GM23338 (cell line): ENCODE results near the gene PRR14L.

Experiments
- CREB1 ChIP-seq: fragments of 250-450 bp; sonication (Bioruptor Pico); IDR thresholded peaks from 2 replicates; pipeline ENCODE4 v1.5.0; 2020; ENCODE audit warnings: low read depth, mild to moderate bottlenecking, moderate library complexity
- CTCF ChIP-seq, 2 experiments: fragments of 200-600 bp in 1 of 2; sonication (generic) in 1 of 2; conservative IDR thresholded peaks; 2 replicates each; pipeline versions ENCODE4 v1.5.1 to v1.6.1; 2016 to 2017; ENCODE audit warnings: antibody characterized with exemption in 2 of 2, low read depth in 2 of 2, mild to moderate bottlenecking in 2 of 2, moderate library complexity in 1 of 2
- EZH2phosphoT487 ChIP-seq: fragments of 200-600 bp; sonication (generic); IDR thresholded peaks from one replicate; pipeline ENCODE4 v1.8.1; 2018; ENCODE audit warnings: antibody characterized with exemption; ENCODE audit not compliant: unreplicated experiment
- JUNB ChIP-seq: IDR thresholded peaks from one replicate; pipeline ENCODE4 v1.6.1; 2016; ENCODE audit warnings: antibody characterized with exemption; ENCODE audit not compliant: unreplicated experiment
- POLR2AphosphoS5 ChIP-seq: IDR thresholded peaks from 2 replicates; pipeline ENCODE4 v1.6.1; 2016; ENCODE audit warnings: antibody characterized with exemption, low read depth
- ZNF114 ChIP-seq: fragments of 250-450 bp; sonication (Bioruptor Pico); IDR thresholded peaks from 2 replicates; pipeline ENCODE4 v1.5.0; 2020; ENCODE audit warnings: mild to moderate bottlenecking, moderate library complexity

- TF ChIP-seq CTCF (conservative IDR thresholded peaks at IDR 0.05; ENCODE audit: low read depth in 2 of 2) (no peak), POLR2AphosphoS5 (no peak), ZNF114 (CRISPR knock-in tag) (no peak), EZH2phosphoT487 (no peak), JUNB (no peak), CREB1 (CRISPR knock-in tag) (no peak)
Observed at GRCh38 chr22:31768422-31769059, 18.6 kb upstream of the PRR14L start.
